Measurements from ENCODE around the gene ADGRL1.

GRCh38 chr19:14206737-14207726, 1.1 kb upstream of the ADGRL1 start:
- TF ChIP-seq CTCF (IDR thresholded peaks at IDR 0.05 in 4 of 5, conservative IDR thresholded peaks at IDR 0.05 in 1 of 5) (peak in 1 of 5 experiments; percentile 31), POLR2A (IDR thresholded peaks at IDR 0.05) (peak in 1 of 2 donors; percentile 14)
